Astrocyte (in vitro differentiated cells and primary cell): ENCODE results near the gene AKAP17A.

Experiments used
- CTCF ChIP-seq: IDR thresholded peaks from 2 replicates; pipeline ENCODE4 v1.5.1; 2011; ENCODE audit warnings: low read depth, mild to moderate bottlenecking, inconsistent platforms, low read length, moderate library complexity; ENCODE audit not compliant: insufficient read depth
- EZH2 ChIP-seq: IDR thresholded peaks from 2 replicates; pipeline ENCODE4 v1.6.1; 2012; ENCODE audit warnings: mild to moderate bottlenecking, low read length, inconsistent platforms; ENCODE audit not compliant: insufficient read depth

DNA sequence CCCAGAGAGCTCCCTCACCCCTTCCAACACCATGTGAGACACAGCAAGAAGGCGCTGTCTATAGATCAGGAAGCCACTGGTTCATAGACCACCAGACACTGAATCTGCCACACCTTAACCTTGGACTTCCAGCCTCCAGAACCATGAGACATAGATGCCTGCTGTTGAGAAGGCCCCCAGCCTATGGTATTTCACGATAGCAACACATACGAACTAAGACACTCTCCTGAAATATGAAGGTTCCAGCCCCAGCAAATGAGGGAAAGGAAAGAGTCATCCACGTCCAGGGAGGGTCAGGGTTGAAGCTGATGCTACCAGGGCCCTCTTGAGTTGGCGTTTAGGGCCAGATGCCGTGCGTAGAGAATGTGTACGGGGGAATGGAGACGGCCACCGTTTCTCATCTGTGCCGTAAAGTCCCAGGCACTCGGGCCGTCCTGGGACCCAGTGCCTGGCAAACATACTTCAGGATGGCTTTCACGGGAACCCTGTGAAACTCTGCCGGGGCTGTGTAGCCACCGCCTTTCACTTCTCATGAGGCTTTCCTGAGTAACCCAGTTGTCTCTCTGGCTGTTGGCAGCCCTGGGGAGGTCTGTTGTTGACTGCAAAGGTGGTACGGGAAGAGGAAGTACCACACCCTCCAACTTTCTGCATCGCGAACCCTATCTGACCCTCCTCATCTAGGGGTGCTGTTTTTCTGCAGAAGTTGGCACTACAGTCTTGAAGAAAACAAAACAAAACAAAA is 36.8 kb upstream of the AKAP17A start:
- TF ChIP-seq CTCF (no peak), EZH2 (no peak)
